Testis (tissue), 3 donors: ENCODE measurements around the gene MAPK10. TPM values are rescaled to one million over a fixed set of nuclear protein-coding genes. Genes with fewer than 3 reads are reported as not detected.

Experiments
- DNase-seq: peaks from one replicate; pipeline ENCODE4 v3.0.0-alpha.2; 2019
- H3K27ac ChIP-seq, 2 donors: fragments of 200-600 bp; sonication (generic); one replicate each; pipeline ENCODE4 v1.5.1; 2019
- H3K27me3 ChIP-seq: fragments of 200-600 bp; sonication (generic); one replicate; pipeline ENCODE4 v1.5.1; 2019
- H3K36me3 ChIP-seq: fragments of 200-600 bp; sonication (generic); one replicate; pipeline ENCODE4 v1.5.1; 2017; ENCODE audit warnings: low read depth; ENCODE audit errors: missing control alignments
- H3K4me1 ChIP-seq: fragments of 200-600 bp; sonication (generic); one replicate; pipeline ENCODE4 v1.5.1; 2019
- H3K4me3 ChIP-seq, 2 donors: fragments of 200-600 bp; sonication (generic); one replicate each; pipeline ENCODE4 v1.5.1; 2017 to 2019
- H3K9me3 ChIP-seq: fragments of 200-600 bp; sonication (generic); one replicate; pipeline ENCODE4 v1.5.1; 2017
- POLR2A ChIP-seq: fragments of 450-650 bp; IDR thresholded peaks from one replicate; pipeline ENCODE4 v1.6.1; 2017; ENCODE audit warnings: antibody characterized with exemption, mild to moderate bottlenecking, moderate library complexity
- WGBS, 2 donors: methylation state at CpG; one replicate each; pipeline ENCODE4 v1.1.5; 2018; 5-methylcytosine and 5-hydroxymethylcytosine counted together
- intact Hi-C: fragments of 100-400 bp; cut with DNase I; formaldehyde crosslinking; loops from one replicate; pipeline ENCODE4 v1.15.1; 2023; ENCODE audit warnings: low total_unique reads
- polyA plus RNA-seq: library from polyadenylated mRNA; stranded (reverse); fragments of 350-450 nt; fragmentation: Illumina TruSeq; extraction: RNeasy Lipid Tissue Mini Kit (QIAGEN cat#74804); gene quantifications from one replicate; pipeline ENCODE4 v1.2.3, GENCODE V29; 2014; ENCODE audit warnings: low read depth, low replicate concordance; ENCODE audit not compliant: insufficient read depth
- total RNA-seq, 2 donors: library from RNA; depleted of rRNA; stranded (reverse); fragments of >200 nt; gene quantifications; one replicate each; pipeline ENCODE4 v1.2.3, GENCODE V29; 2016
- TF ChIP-seq, protein P1 (sequence below), 3 experiments: fragments of 450-650 bp in 2 of 3; fragments of 200-600 bp in 1 of 3; sonication (generic) in 1 of 3; IDR thresholded peaks; one replicate each; pipeline ENCODE4 v1.5.1; 2016 to 2019; ENCODE audit warnings: antibody characterized with exemption in 3 of 3, mild to moderate bottlenecking in 2 of 3, moderate library complexity in 1 of 3

Gene MAPK10
- total and polyA plus RNA-seq, 3 donors from 2014 or later, result 56.1 to 64.6 (median 61.1) TPM

GRCh38 chr4:86155766-86156165, 204.1 kb downstream of the MAPK10 start:
- no peak for DNase-seq
- Histone ChIP-seq H3K27ac (no peak overlapping the region), H3K27me3 (no peaks in the 10 kb centered on the region), H3K9me3 (no peaks in the 10 kb centered on the region), H3K4me3 (no peak overlapping the region), H3K36me3 (no peaks in the 10 kb centered on the region), H3K4me1 (no peaks in the 10 kb centered on the region)
- WGBS, 2 donors, result 75 to 83% methylated on average over 4 of the region's 4 CpGs
- intact Hi-C loops, result no loop called here
- TF ChIP-seq, protein P1, sequence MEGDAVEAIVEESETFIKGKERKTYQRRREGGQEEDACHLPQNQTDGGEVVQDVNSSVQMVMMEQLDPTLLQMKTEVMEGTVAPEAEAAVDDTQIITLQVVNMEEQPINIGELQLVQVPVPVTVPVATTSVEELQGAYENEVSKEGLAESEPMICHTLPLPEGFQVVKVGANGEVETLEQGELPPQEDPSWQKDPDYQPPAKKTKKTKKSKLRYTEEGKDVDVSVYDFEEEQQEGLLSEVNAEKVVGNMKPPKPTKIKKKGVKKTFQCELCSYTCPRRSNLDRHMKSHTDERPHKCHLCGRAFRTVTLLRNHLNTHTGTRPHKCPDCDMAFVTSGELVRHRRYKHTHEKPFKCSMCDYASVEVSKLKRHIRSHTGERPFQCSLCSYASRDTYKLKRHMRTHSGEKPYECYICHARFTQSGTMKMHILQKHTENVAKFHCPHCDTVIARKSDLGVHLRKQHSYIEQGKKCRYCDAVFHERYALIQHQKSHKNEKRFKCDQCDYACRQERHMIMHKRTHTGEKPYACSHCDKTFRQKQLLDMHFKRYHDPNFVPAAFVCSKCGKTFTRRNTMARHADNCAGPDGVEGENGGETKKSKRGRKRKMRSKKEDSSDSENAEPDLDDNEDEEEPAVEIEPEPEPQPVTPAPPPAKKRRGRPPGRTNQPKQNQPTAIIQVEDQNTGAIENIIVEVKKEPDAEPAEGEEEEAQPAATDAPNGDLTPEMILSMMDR (IDR thresholded peaks at IDR 0.05), result no peak

- no peak overlapping the region for H3K4me3 ChIP-seq
- 88 to 89% methylated on average over 2 of the region's 2 CpGs for WGBS, 2 donors
- no peaks in the 10 kb centered on the region for H3K36me3 ChIP-seq
- H3K27ac ChIP-seq, result no peak overlapping the region
- H3K4me1 ChIP-seq, result no peaks in the 10 kb centered on the region
- intact Hi-C loops, result no loop called here
- DNase-seq, result no peak
- no peaks in the 10 kb centered on the region for H3K27me3 ChIP-seq
- TF ChIP-seq POLR2A, result no peak
- TF ChIP-seq, protein P1 (IDR thresholded peaks at IDR 0.05), result no peak
- H3K9me3 ChIP-seq, result no peaks in the 10 kb centered on the region
These were observed 207.4 kb downstream of the MAPK10 start for GRCh38 chr4:86152454-86152853.

- H3K27me3 ChIP-seq, result no peaks in the 10 kb centered on the region
- H3K4me3 ChIP-seq, result no peak overlapping the region
- no peaks in the 10 kb centered on the region for H3K9me3 ChIP-seq
- H3K27ac ChIP-seq, result no peak overlapping the region
- TF ChIP-seq, protein P1 (IDR thresholded peaks at IDR 0.05), result no peak
- TF ChIP-seq POLR2A, result no peak
- no peak for DNase-seq
- intact Hi-C loops, result no loop called here
- 75 to 97% methylated on average over 3 of the region's 3 CpGs for WGBS, 2 donors
- H3K4me1 ChIP-seq, result no peaks in the 10 kb centered on the region
- no peaks in the 10 kb centered on the region for H3K36me3 ChIP-seq
These were observed 208.7 kb downstream of the MAPK10 start for GRCh38 chr4:86151196-86151595.

GRCh38 chr4:86141161-86141560, 218.7 kb downstream of the MAPK10 start:
- H3K4me3 ChIP-seq, result no peak overlapping the region
- H3K36me3 ChIP-seq, result no peaks in the 10 kb centered on the region
- H3K27ac ChIP-seq, result no peak overlapping the region
- H3K9me3 ChIP-seq, result no peaks in the 10 kb centered on the region
- intact Hi-C loops, result no loop called here
- TF ChIP-seq, protein P1 (IDR thresholded peaks at IDR 0.05), result no peak
- TF ChIP-seq POLR2A, result no peak
- no peaks in the 10 kb centered on the region for H3K27me3 ChIP-seq
- 94 to 96% methylated on average over 1 of the region's 1 CpG for WGBS, 2 donors
- DNase-seq, result no peak
- H3K4me1 ChIP-seq, result no peaks in the 10 kb centered on the region

GRCh38 chr4:86132468-86132867, 227.4 kb downstream of the MAPK10 start:
- intact Hi-C loops, result no loop called here
- DNase-seq, result no peak
- Histone ChIP-seq H3K27me3 (no peaks in the 10 kb centered on the region), H3K27ac (no peak overlapping the region), H3K9me3 (no peaks in the 10 kb centered on the region), H3K4me3 (no peak overlapping the region), H3K4me1 (no peaks in the 10 kb centered on the region), H3K36me3 (no peaks in the 10 kb centered on the region)
- 94 to 96% methylated on average over 4 of the region's 4 CpGs for WGBS, 2 donors
- no peak for TF ChIP-seq POLR2A
- TF ChIP-seq, protein P1 (IDR thresholded peaks at IDR 0.05), result no peak
